ENCODE data around the gene C1orf210.

Gene C1orf210

DNA sequence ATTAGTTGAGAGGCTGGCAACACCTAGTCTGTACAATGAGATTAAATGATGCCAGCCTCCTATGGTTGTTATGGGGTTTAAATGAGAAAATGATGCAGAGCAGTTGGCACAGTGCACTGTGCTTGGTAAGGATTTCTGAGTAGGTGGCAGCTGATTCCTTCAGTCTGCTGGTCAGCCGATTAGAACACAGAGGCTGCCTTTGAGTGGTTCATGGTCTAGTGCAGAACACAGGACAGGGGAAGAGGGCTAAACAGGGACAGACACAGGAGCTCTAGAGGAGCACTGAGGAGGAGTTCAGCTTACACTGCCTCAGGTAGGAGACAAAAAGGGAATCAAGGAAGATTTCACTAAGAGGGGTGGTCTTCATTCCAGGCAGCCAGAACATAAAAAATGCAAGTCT, 16.8 kb upstream of the C1orf210 start:
- TF ChIP-seq, protein P1, sequence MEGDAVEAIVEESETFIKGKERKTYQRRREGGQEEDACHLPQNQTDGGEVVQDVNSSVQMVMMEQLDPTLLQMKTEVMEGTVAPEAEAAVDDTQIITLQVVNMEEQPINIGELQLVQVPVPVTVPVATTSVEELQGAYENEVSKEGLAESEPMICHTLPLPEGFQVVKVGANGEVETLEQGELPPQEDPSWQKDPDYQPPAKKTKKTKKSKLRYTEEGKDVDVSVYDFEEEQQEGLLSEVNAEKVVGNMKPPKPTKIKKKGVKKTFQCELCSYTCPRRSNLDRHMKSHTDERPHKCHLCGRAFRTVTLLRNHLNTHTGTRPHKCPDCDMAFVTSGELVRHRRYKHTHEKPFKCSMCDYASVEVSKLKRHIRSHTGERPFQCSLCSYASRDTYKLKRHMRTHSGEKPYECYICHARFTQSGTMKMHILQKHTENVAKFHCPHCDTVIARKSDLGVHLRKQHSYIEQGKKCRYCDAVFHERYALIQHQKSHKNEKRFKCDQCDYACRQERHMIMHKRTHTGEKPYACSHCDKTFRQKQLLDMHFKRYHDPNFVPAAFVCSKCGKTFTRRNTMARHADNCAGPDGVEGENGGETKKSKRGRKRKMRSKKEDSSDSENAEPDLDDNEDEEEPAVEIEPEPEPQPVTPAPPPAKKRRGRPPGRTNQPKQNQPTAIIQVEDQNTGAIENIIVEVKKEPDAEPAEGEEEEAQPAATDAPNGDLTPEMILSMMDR (IDR thresholded peaks at IDR 0.05; ENCODE audit: control insufficient read depth, extremely low read depth, insufficient read depth): no peak
- no peak overlapping the region for H3K4me3 ChIP-seq (ENCODE audit: low read depth, low read length)
- DNase-seq (ENCODE audit: low read depth): no peak

DNA sequence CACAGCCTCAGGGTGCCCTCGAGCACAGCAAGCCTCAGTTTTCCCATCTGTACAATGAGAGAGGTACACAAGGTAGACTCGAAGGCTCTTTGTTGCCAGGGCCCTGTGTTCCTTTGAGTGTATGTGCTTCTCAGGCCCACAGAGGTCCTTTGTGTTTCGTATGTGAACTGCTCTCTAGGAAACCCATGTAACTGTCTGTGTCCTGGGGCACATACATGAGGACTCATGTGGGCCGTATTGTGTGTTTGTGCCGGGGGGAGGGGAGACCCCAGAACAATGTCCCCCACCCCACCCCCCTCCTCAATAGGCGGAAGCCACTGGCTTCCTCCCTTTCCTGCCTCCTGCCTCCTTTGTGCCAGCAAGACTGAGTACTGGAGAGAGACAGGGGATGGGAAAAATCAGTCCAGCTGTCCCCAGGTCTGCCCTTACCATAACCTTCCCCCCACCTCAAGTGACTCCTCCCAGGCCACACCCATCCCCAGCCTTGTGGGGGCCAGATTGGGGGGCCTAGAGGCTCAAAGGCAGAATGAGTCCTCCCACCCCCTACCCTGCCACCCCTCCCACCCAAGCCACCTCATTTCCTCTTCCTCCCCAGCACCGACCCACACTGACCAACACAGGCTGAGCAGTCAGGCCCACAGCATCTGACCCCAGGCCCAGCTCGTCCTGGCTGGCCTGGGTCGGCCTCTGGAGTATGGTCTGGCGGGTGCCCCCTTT, 15.2 kb upstream of the C1orf210 start, which contains the start of gene TIE1:
TIE1 (plus strand) TSS at position 605 of the 717 bp plus-strand sequence; CDS start at position 695, 90 bp downstream.
- TF ChIP-seq, protein P1 (IDR thresholded peaks at IDR 0.05; ENCODE audit: control insufficient read depth, extremely low read depth, insufficient read depth): no peak
- DNase-seq (ENCODE audit: low read depth): no peak
- H3K4me3 ChIP-seq (ENCODE audit: low read depth, low read length): no peak within 1 kb of the TSS

DNA sequence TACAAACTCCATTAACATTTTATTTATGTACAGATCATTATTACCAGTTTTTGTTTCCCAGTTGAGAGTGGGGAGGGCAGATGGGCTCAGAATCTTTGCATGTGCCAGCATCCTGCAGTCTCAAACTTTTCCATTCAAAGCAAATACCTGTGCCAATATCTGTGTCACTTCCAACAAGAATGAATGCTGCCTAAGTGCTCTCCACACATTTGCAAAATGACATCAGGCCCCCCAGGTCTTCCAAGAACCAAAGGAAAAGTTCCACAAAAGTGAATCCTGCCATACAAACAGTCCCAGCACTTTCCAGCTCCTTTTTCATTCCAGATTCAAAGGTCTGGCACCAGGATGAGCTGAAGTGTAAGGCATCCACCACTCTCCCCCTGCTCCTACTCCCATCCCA, 13.7 kb upstream of the C1orf210 start:
- no peak for DNase-seq (ENCODE audit: low read depth)
- TF ChIP-seq, protein P1 (IDR thresholded peaks at IDR 0.05; ENCODE audit: control insufficient read depth, extremely low read depth, insufficient read depth): no peak
- H3K4me3 ChIP-seq (ENCODE audit: low read depth, low read length): no peak overlapping the region

DNA sequence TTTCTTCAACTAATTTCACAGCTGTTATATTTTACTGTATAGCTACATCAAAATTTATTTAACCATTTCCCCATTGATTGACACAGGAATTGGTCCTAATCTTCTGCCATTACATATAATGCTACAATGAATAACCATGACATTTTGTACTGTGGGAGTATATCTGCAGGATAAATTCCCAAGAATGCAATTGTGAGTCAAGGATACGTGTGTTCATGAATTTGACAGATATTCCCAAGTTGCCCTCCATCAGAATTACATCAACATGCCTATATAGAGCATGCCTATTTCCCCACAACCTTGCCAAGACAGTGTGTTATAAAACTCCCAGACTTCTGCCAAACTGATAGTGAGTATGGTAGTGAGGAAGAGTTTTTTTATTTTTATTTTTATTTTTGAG, 12.7 kb upstream of the C1orf210 start:
- TF ChIP-seq, protein P1 (IDR thresholded peaks at IDR 0.05; ENCODE audit: control insufficient read depth, extremely low read depth, insufficient read depth): no peak
- no peak overlapping the region for H3K4me3 ChIP-seq (ENCODE audit: low read depth, low read length)
- DNase-seq (ENCODE audit: low read depth): no peak

DNA sequence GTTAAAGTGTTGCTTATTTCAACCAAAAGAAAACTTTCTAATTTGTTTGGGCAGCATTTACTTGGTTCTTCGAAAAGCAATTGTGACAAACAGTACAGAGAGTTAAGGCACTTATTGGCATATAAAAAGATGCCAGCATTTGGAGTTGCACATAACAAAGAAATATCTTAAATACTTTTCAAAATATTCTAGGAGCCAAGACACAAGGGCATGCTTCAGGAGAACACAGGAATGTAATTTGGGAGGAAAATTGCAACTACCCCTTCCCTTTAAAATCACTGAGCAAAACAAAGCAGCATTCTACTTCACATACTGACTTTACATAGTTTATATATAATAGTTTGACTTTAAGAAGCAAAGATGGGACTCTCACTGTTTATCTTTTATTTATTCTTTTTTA, 10.8 kb upstream of the C1orf210 start:
- TF ChIP-seq, protein P1 (IDR thresholded peaks at IDR 0.05; ENCODE audit: control insufficient read depth, extremely low read depth, insufficient read depth): no peak
- no peak overlapping the region for H3K4me3 ChIP-seq (ENCODE audit: low read depth, low read length)
- no peak for DNase-seq (ENCODE audit: low read depth)

DNA sequence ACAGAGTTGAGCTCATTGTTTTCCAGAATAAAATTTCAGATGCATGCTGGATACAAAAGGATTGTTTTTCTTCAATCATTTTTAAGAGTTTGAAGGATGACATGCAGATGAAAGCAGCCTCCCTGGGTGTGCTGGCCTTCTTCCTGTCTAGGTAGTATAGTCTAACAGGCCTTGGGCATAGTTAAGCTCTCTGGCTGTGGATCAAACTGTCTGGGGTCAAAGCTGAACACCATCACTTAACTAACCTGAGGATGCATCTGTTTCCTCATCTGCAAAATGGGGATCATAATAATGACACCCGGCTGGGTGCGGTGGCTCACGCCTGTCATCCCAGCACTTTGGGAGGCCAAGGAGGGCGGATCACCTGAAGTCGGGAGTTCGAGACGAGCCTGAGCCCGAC, 9.4 kb upstream of the C1orf210 start:
- DNase-seq (ENCODE audit: low read depth): no peak
- H3K4me3 ChIP-seq (ENCODE audit: low read depth, low read length): no peak overlapping the region
- TF ChIP-seq, protein P1 (IDR thresholded peaks at IDR 0.05; ENCODE audit: control insufficient read depth, extremely low read depth, insufficient read depth): no peak
